HepG2 (cell line): ENCODE data around the gene COL10A1. TPM values are rescaled to one million over a fixed set of nuclear protein-coding genes. Genes with fewer than 3 reads are reported as not detected.

Experiments
- ATAC-seq: fragments of 200-7000 bp; cut with Tn5 transposase; 3 replicates; pipeline ENCODE4 v1.9.1; 2020; ENCODE audit warnings: mild to moderate bottlenecking, moderate library complexity
- BruUV-seq: library from RNA; stranded (reverse); fragments of 400-500 nt; replicated peaks from 2 replicates; lab custom pipeline; 2021; lab: Mats Ljungman, UMichigan
- CTCF ChIA-PET: fragments of 300-600 bp; formaldehyde crosslinking; extraction: SDS; loops from one replicate; lab custom pipeline; 2021; ENCODE audit warnings: low total read pairs, inconsistent platforms, low intra/inter-chr PET ratio; lab: Yijun Ruan, JAX
- POLR2A ChIA-PET: fragments of 350-600 bp; sonication (Branson Sonifier 250); formaldehyde crosslinking; loops from one replicate; lab custom pipeline; 2020; ENCODE audit warnings: antibody characterized with exemption, inconsistent platforms; lab: Yijun Ruan, JAX
- DNase-seq: peaks from one replicate; pipeline ENCODE4 v3.0.0-alpha.2; 2015; ENCODE audit warnings: low spot score
- FAIRE-seq: peaks from 3 replicates; lab custom pipeline; 2011; peaks lifted over from hg19 to GRCh38; lab: Jason Lieb, UNC
- H2AFZ ChIP-seq: one replicate; pipeline ENCODE4 v1.6.1; 2011; ENCODE audit warnings: low read length, inconsistent platforms
- H3K27ac ChIP-seq: fragments of 300-600 bp; 3 replicates; pipeline ENCODE4 v1.8.0; 2011; ENCODE audit warnings: mixed run types, mild to moderate bottlenecking, mixed read lengths, low read length, inconsistent platforms; ENCODE audit not compliant: insufficient read depth; ENCODE audit errors: extremely low read length
- H3K27me3 ChIP-seq, 2 experiments: fragments of 200-600 bp in 1 of 2; 2 replicates in 1 of 2; 3 replicates in 1 of 2; pipeline versions ENCODE4 v1.6.0 to v1.8.0; 2011; ENCODE audit warnings: low read length in 2 of 2, mild to moderate bottlenecking in 2 of 2, moderate library complexity in 2 of 2, inconsistent platforms in 1 of 2; ENCODE audit not compliant: insufficient read depth in 2 of 2, control insufficient read depth in 1 of 2
- H3K36me3 ChIP-seq, 2 experiments: fragments of 200-600 bp in 1 of 2; replicated peaks in 1 of 2; 2 replicates in 1 of 2; 3 replicates in 1 of 2; pipeline versions ENCODE4 v1.5.1 to v1.8.0; 2011; ENCODE audit warnings: low read length in 2 of 2, inconsistent platforms in 1 of 2; ENCODE audit not compliant: insufficient read depth in 2 of 2, control insufficient read depth in 1 of 2
- H3K4me1 ChIP-seq: 2 replicates; pipeline ENCODE4 v1.5.1; 2012; ENCODE audit warnings: low read length, inconsistent platforms; ENCODE audit not compliant: insufficient read depth
- H3K4me2 ChIP-seq: 2 replicates; pipeline ENCODE4 v1.6.0; 2011; ENCODE audit warnings: low read depth, low read length, inconsistent platforms
- H3K4me3 ChIP-seq, 3 experiments: fragments of 200-600 bp in 1 of 3; sonication (generic), shearing (Covaris generic) in 1 of 3; replicated peaks in 1 of 3; 2 replicates each; pipeline ENCODE4 v1.5.1; 2011 to 2016; ENCODE audit warnings: low read length in 3 of 3, inconsistent platforms in 2 of 3, low read depth in 2 of 3, mild to moderate bottlenecking in 2 of 3, control low read depth in 1 of 3, mixed read lengths in 1 of 3; ENCODE audit not compliant: insufficient read depth in 1 of 3
- H3K79me2 ChIP-seq: one replicate; pipeline ENCODE4 v1.6.1; 2011; ENCODE audit warnings: low read length, inconsistent platforms; ENCODE audit not compliant: insufficient read depth
- H3K9ac ChIP-seq: 2 replicates; pipeline ENCODE4 v1.6.0; 2011; ENCODE audit warnings: mild to moderate bottlenecking, low read depth, low read length, inconsistent platforms; ENCODE audit not compliant: insufficient read depth
- H3K9me3 ChIP-seq: 2 replicates; pipeline ENCODE4 v1.5.1; 2012; ENCODE audit warnings: mild to moderate bottlenecking, low read length
- H4K20me1 ChIP-seq: 2 replicates; pipeline ENCODE4 v1.6.0; 2011; ENCODE audit warnings: inconsistent platforms, mild to moderate bottlenecking, low read length, moderate library complexity; ENCODE audit not compliant: insufficient read depth
- CCDC6 ChIP-seq: sonication (generic); formaldehyde crosslinking; IDR thresholded peaks from 2 replicates; pipeline ENCODE4 v1.8.1; 2022; ENCODE audit warnings: mild to moderate bottlenecking, missing genetic modification reagents, moderate library complexity
- HNRNPH1 ChIP-seq: fragments of 200-400 bp; formaldehyde crosslinking; optimal IDR thresholded peaks from 2 replicates; pipeline ENCODE3; 2017; ENCODE audit warnings: mild to moderate bottlenecking, low read depth, low read length
- KAT8 ChIP-seq: IDR thresholded peaks from 2 replicates; pipeline ENCODE4 v1.6.1; 2016; ENCODE audit warnings: missing genetic modification reagents, missing compliant biosample characterization
- PCBP1 ChIP-seq: fragments of 200-400 bp; formaldehyde crosslinking; IDR thresholded peaks from 2 replicates; pipeline ENCODE4 v1.6.1; 2017; ENCODE audit warnings: mild to moderate bottlenecking, low read depth, low read length, borderline replicate concordance
- PHB2 ChIP-seq: fragments of 450-650 bp; IDR thresholded peaks from 2 replicates; pipeline ENCODE4 v1.6.1; 2018; ENCODE audit not compliant: partially characterized antibody
- SKI ChIP-seq: fragments of 450-650 bp; IDR thresholded peaks from one replicate; pipeline ENCODE4 v1.6.1; 2018; ENCODE audit warnings: mild to moderate bottlenecking; ENCODE audit not compliant: partially characterized antibody
- SSRP1 ChIP-seq: IDR thresholded peaks from 2 replicates; pipeline ENCODE4 v1.6.1; 2016; ENCODE audit warnings: control low read depth
- TBL1XR1 ChIP-seq: fragments of 150-350 bp; IDR thresholded peaks from 2 replicates; pipeline ENCODE4 v1.6.1; 2014; ENCODE audit warnings: borderline replicate concordance, low read length; ENCODE audit not compliant: partially characterized antibody
- ZNF331 ChIP-seq: sonication (generic); formaldehyde crosslinking; IDR thresholded peaks from 2 replicates; pipeline ENCODE4 v1.4.0; 2020; ENCODE audit warnings: missing genetic modification reagents
- ZNF644 ChIP-seq: IDR thresholded peaks from 2 replicates; pipeline ENCODE4 v1.6.1; 2016; ENCODE audit warnings: low read depth
- ZNF850 ChIP-seq: sonication (generic); formaldehyde crosslinking; conservative IDR thresholded peaks from 2 replicates; pipeline ENCODE4 v1.9.0; 2021; ENCODE audit warnings: mild to moderate bottlenecking, missing genetic modification reagents
- ZSCAN25 ChIP-seq: sonication (generic); formaldehyde crosslinking; IDR thresholded peaks from 2 replicates; pipeline ENCODE4 v1.8.0; 2022; ENCODE audit warnings: mild to moderate bottlenecking, missing genetic modification reagents
- WGBS: methylation state at CpG from one replicate; pipeline ENCODE4 v1.1.6; 2017; ENCODE audit warnings: low lambda C conversion rate; 5-methylcytosine and 5-hydroxymethylcytosine counted together
- in situ Hi-C: cut with HindIII; loops from 2 replicates; pipeline ENCODE4 v1.10.0; 2017; ENCODE audit warnings: low pct_unique_long_range_greater_than_20kb; ENCODE audit not compliant: extremely low pct_ligation_motif_present
- intact Hi-C: fragments of 100-400 bp; cut with micrococcal nuclease; formaldehyde crosslinking; loops from one replicate; pipeline ENCODE4 v1.10.0; 2022; ENCODE audit not compliant: unreplicated experiment
- polyA plus RNA-seq, 8 experiments: library from polyadenylated mRNA; depleted of rRNA in 3 of 8; stranded (reverse) in 7 of 8; unstranded in 1 of 8; fragments of >200 nt; fragmentation: Illumina TruSeq in 4 of 8; extraction: Trizol in 4 of 8; gene quantifications; 2 replicates each; pipeline versions ENCODE4 v1.2.1 to v1.2.3, GENCODE V29; 2011 to 2016; ENCODE audit warnings: low read depth in 4 of 8, missing spikeins in 1 of 8, mixed read lengths in 1 of 8; ENCODE audit not compliant: insufficient read depth in 1 of 8
- total RNA-seq, 5 experiments: library from RNA; depleted of rRNA; stranded (reverse); fragments of >200 nt; fragmentation: Illumina TruSeq; extraction: Trizol; gene quantifications; 2 replicates each; pipeline ENCODE4 v1.2.3, GENCODE V29; 2016; ENCODE audit warnings: low read depth in 1 of 5
- TF ChIP-seq, protein P1 (sequence below): sonication (generic); formaldehyde crosslinking; conservative IDR thresholded peaks from 2 replicates; pipeline ENCODE4 v1.4.0; 2020; ENCODE audit warnings: missing genetic modification reagents
- TF ChIP-seq, protein P2 (sequence below): sonication (generic); formaldehyde crosslinking; IDR thresholded peaks from 2 replicates; pipeline ENCODE4 v1.4.0; 2020; ENCODE audit warnings: missing genetic modification reagents; ENCODE audit errors: not compliant biosample characterization
- TF ChIP-seq, protein P3 (sequence below), 2 experiments: fragments of 450-650 bp in 1 of 2; sonication (generic) in 1 of 2; formaldehyde crosslinking; IDR thresholded peaks; 2 replicates each; pipeline versions ENCODE4 v1.5.0 to v1.8.0; 2020 to 2022; ENCODE audit warnings: mild to moderate bottlenecking in 1 of 2, missing genetic modification reagents in 1 of 2
- TF ChIP-seq, protein P4 (sequence below): sonication (generic); formaldehyde crosslinking; IDR thresholded peaks from 2 replicates; pipeline ENCODE4 v1.5.1; 2020; ENCODE audit warnings: mild to moderate bottlenecking, moderate library complexity, missing genetic modification reagents

Gene COL10A1
- total and polyA plus RNA-seq, 2 of the 13 experiments (the other 11 are each of a cell fraction or from before 2014, with no cell fraction given): 0.07 TPM; not detected in 1

DNA sequence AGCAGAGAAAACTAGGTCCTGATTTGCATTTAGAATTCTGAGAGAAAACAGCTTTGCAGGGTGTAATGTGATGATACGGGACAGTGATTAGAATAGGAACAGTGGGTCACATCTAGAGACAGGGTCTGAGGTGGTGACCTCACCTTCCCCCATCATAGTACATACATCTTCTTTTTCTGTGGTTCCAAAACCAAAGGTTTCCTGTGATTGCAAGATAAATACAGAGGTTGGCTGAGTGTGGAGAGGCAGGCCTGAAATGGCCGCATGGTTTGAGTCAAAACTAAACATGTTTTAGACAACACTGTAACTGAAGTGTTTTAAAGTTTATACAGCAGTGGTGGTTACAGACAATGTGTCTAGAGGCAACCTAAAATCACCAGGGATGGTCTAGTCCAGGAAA lies 35.7 kb downstream of the COL10A1 start:
- Histone ChIP-seq H3K4me3 (no peak overlapping the region), H3K4me2 (no peak overlapping the region), H3K4me1 (no peaks in the 10 kb centered on the region), H3K27ac (no peak overlapping the region), H3K9me3 (no peaks in the 10 kb centered on the region), H4K20me1 (no peaks in the 10 kb centered on the region), H3K27me3 (no peaks in the 10 kb centered on the region), H3K36me3 (no peaks in the 10 kb centered on the region), H2AFZ (no peak overlapping the region), H3K9ac (no peak overlapping the region), H3K79me2 (no peaks in the 10 kb centered on the region)
- FAIRE-seq: no peak
- DNase-seq: no peak
- in situ Hi-C loops (no loop called here), intact Hi-C loops (no loop called here)
- ChIA-PET POLR2A (no interaction called here), CTCF (no interaction called here)
- no peak for TF ChIP-seq KAT8
- TF ChIP-seq, protein P1, sequence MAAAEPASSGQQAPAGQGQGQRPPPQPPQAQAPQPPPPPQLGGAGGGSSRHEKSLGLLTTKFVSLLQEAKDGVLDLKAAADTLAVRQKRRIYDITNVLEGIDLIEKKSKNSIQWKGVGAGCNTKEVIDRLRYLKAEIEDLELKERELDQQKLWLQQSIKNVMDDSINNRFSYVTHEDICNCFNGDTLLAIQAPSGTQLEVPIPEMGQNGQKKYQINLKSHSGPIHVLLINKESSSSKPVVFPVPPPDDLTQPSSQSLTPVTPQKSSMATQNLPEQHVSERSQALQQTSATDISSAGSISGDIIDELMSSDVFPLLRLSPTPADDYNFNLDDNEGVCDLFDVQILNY: no peak
- no peak for TF ChIP-seq ZNF850
- TF ChIP-seq, protein P2, sequence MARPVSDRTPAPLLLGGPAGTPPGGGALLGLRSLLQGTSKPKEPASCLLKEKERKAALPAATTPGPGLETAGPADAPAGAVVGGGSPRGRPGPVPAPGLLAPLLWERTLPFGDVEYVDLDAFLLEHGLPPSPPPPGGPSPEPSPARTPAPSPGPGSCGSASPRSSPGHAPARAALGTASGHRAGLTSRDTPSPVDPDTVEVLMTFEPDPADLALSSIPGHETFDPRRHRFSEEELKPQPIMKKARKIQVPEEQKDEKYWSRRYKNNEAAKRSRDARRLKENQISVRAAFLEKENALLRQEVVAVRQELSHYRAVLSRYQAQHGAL (CRISPR knock-in tag): no peak
- TF ChIP-seq PCBP1: no peak
- TF ChIP-seq ZNF644 (CRISPR knock-in tag): no peak
- no peak for TF ChIP-seq ZSCAN25 (CRISPR knock-in tag)
- TF ChIP-seq, protein P3, sequence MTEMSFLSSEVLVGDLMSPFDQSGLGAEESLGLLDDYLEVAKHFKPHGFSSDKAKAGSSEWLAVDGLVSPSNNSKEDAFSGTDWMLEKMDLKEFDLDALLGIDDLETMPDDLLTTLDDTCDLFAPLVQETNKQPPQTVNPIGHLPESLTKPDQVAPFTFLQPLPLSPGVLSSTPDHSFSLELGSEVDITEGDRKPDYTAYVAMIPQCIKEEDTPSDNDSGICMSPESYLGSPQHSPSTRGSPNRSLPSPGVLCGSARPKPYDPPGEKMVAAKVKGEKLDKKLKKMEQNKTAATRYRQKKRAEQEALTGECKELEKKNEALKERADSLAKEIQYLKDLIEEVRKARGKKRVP (CRISPR knock-in tag; IDR thresholded peaks at IDR 0.05): no peak
- no peak for TF ChIP-seq PHB2
- TF ChIP-seq SKI: no peak
- TF ChIP-seq TBL1XR1: no peak
- TF ChIP-seq CCDC6 (CRISPR knock-in tag): no peak
- TF ChIP-seq, protein P4, sequence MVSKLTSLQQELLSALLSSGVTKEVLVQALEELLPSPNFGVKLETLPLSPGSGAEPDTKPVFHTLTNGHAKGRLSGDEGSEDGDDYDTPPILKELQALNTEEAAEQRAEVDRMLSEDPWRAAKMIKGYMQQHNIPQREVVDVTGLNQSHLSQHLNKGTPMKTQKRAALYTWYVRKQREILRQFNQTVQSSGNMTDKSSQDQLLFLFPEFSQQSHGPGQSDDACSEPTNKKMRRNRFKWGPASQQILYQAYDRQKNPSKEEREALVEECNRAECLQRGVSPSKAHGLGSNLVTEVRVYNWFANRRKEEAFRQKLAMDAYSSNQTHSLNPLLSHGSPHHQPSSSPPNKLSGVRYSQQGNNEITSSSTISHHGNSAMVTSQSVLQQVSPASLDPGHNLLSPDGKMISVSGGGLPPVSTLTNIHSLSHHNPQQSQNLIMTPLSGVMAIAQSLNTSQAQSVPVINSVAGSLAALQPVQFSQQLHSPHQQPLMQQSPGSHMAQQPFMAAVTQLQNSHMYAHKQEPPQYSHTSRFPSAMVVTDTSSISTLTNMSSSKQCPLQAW: no peak
- no peak for TF ChIP-seq SSRP1 (CRISPR knock-in tag)
- TF ChIP-seq HNRNPH1: no peak
- TF ChIP-seq ZNF331 (CRISPR knock-in tag): no peak
- no peak for ATAC-seq
- no TSS peak for BruUV-seq
- 97% methylated on average over 2 of the region's 2 CpGs for WGBS
